Ammon's horn (tissue), 1 donor: ENCODE data around the gene MYO15A.

ENCODE experiments used
- DNase-seq: peaks from one replicate; pipeline ENCODE4 v3.0.0-alpha.2; 2016; ENCODE audit warnings: low spot score

Gene MYO15A

GRCh38 chr17:18129041-18129502, 20.5 kb downstream of the MYO15A start:
- DNase-seq, result no peak

GRCh38 chr17:18132711-18133110, 24.2 kb downstream of the MYO15A start:
- DNase-seq, result no peak

GRCh38 chr17:18136357-18136756, 27.8 kb downstream of the MYO15A start:
- DNase-seq, result no peak

GRCh38 chr17:18138065-18138749, 29.7 kb downstream of the MYO15A start:
- DNase-seq, result no peak

GRCh38 chr17:18139092-18139491, 30.5 kb downstream of the MYO15A start:
- no peak for DNase-seq

- no peak for DNase-seq
These were observed 30.9 kb downstream of the MYO15A start for GRCh38 chr17:18139498-18139897.

- DNase-seq, result no peak
These were observed 31.4 kb downstream of the MYO15A start for GRCh38 chr17:18139949-18140348.

- no peak for DNase-seq
These were observed 32.1 kb downstream of the MYO15A start for GRCh38 chr17:18140648-18141047.

GRCh38 chr17:18141210-18141803, 32.8 kb downstream of the MYO15A start:
- DNase-seq, result peak; percentile 70

GRCh38 chr17:18142417-18142816, 33.9 kb downstream of the MYO15A start:
- no peak for DNase-seq

GRCh38 chr17:18143044-18143936, 34.7 kb downstream of the MYO15A start:
- DNase-seq, result no peak

GRCh38 chr17:18144261-18144660, 35.7 kb downstream of the MYO15A start:
- DNase-seq, result no peak

GRCh38 chr17:18144855-18145254, 36.3 kb downstream of the MYO15A start:
- DNase-seq, result no peak

- DNase-seq, result no peak
These were observed 37.3 kb downstream of the MYO15A start for GRCh38 chr17:18145811-18146210.

GRCh38 chr17:18146259-18146658, 37.7 kb downstream of the MYO15A start:
- DNase-seq, result no peak

GRCh38 chr17:18146980-18147379, 38.4 kb downstream of the MYO15A start:
- no peak for DNase-seq

GRCh38 chr17:18148586-18148985, 40.0 kb downstream of the MYO15A start:
- DNase-seq, result no peak

- no peak for DNase-seq
These were observed 42.7 kb downstream of the MYO15A start for GRCh38 chr17:18151290-18151689.

- no peak for DNase-seq
These were observed 46.6 kb downstream of the MYO15A start for GRCh38 chr17:18155179-18155578.

- no peak for DNase-seq
These were observed 47.8 kb downstream of the MYO15A start for GRCh38 chr17:18156171-18156975.

- DNase-seq, result no peak
These were observed 48.4 kb downstream of the MYO15A start for GRCh38 chr17:18156976-18157280.

GRCh38 chr17:18157354-18157985, 48.9 kb downstream of the MYO15A start:
- no peak for DNase-seq
